Loucy (cell line): ENCODE results near the gene GDF11.

Experiments used
- H2AFZ ChIP-seq: fragments of 200-600 bp; sonication (generic); 2 replicates; pipeline ENCODE4 v1.6.0; 2016; ENCODE audit warnings: antibody characterized with exemption, mild to moderate bottlenecking, low read length, moderate library complexity
- H3F3A ChIP-seq: fragments of 200-600 bp; 2 replicates; pipeline ENCODE4 v1.6.0; 2016; ENCODE audit warnings: antibody characterized with exemption, low read depth, mild to moderate bottlenecking
- H3K27me3 ChIP-seq: fragments of 200-600 bp; sonication (generic); 2 replicates; pipeline ENCODE4 v1.6.1; 2014; ENCODE audit warnings: low read length, mild to moderate bottlenecking; ENCODE audit not compliant: insufficient read depth, poor library complexity, severe bottlenecking
- H3K36me3 ChIP-seq: fragments of 200-600 bp; sonication (generic); 2 replicates; pipeline ENCODE4 v1.6.1; 2016; ENCODE audit warnings: low read length; ENCODE audit not compliant: insufficient read depth
- H3K4me1 ChIP-seq: fragments of 200-600 bp; sonication (generic); 2 replicates; pipeline ENCODE4 v1.5.1; 2014; ENCODE audit warnings: low read length, mild to moderate bottlenecking; ENCODE audit not compliant: insufficient read depth, poor library complexity, severe bottlenecking
- H3K4me2 ChIP-seq: fragments of 200-600 bp; sonication (generic); 2 replicates; pipeline ENCODE4 v1.6.0; 2014; ENCODE audit warnings: antibody characterized with exemption, low read length, low read depth, mild to moderate bottlenecking; ENCODE audit not compliant: poor library complexity, severe bottlenecking
- H3K4me3 ChIP-seq: fragments of 200-600 bp; sonication (generic); 2 replicates; pipeline ENCODE4 v1.5.1; 2014; ENCODE audit warnings: low read length, mild to moderate bottlenecking, mixed read lengths; ENCODE audit not compliant: poor library complexity, severe bottlenecking
- H3K79me2 ChIP-seq: fragments of 200-600 bp; sonication (generic); 2 replicates; pipeline ENCODE4 v1.6.1; 2014; ENCODE audit warnings: low read length; ENCODE audit not compliant: insufficient read depth
- H3K9ac ChIP-seq: fragments of 200-600 bp; sonication (generic); 2 replicates; pipeline ENCODE4 v1.6.0; 2014; ENCODE audit warnings: mild to moderate bottlenecking, low read depth, low read length, moderate library complexity; ENCODE audit not compliant: poor library complexity, severe bottlenecking
- H3K9me2 ChIP-seq: fragments of 200-600 bp; sonication (generic); replicated peaks from 2 replicates; pipeline ENCODE4 v1.6.1; 2016; ENCODE audit warnings: low read depth, low read length, mixed read lengths
- H3K9me3 ChIP-seq: fragments of 200-600 bp; sonication (generic); 2 replicates; pipeline ENCODE4 v1.6.1; 2014; ENCODE audit warnings: mild to moderate bottlenecking, antibody characterized with exemption, low read length, low read depth; ENCODE audit not compliant: insufficient read depth
- H4K20me1 ChIP-seq: fragments of 200-600 bp; sonication (generic); 2 replicates; pipeline ENCODE4 v1.6.0; 2014; ENCODE audit warnings: antibody characterized with exemption, low read length, mild to moderate bottlenecking; ENCODE audit not compliant: insufficient read depth, poor library complexity, severe bottlenecking
- EZH2phosphoT487 ChIP-seq: fragments of 200-600 bp; IDR thresholded peaks from 2 replicates; pipeline ENCODE4 v1.6.1; 2018; ENCODE audit warnings: antibody characterized with exemption, mild to moderate bottlenecking, moderate library complexity, borderline replicate concordance
- TF ChIP-seq, protein P1 (sequence below): fragments of 200-600 bp; sonication (generic); conservative IDR thresholded peaks from 2 replicates; pipeline ENCODE4 v1.5.1; 2014; ENCODE audit warnings: mild to moderate bottlenecking, antibody characterized with exemption, low read length

Gene GDF11

GRCh38 chr12:55797068-55797467 is 54.1 kb downstream of the GDF11 start:
- Histone ChIP-seq H3F3A (no peaks in the 10 kb centered on the region), H3K4me1 (peaks cover 3% of the 10 kb centered on the region), H3K36me3 (peaks cover 87% of the 10 kb centered on the region), H3K9me3 (no peaks in the 10 kb centered on the region), H3K4me3 (no peak overlapping the region), H4K20me1 (peaks cover 19% of the 10 kb centered on the region), H3K27me3 (no peaks in the 10 kb centered on the region), H3K79me2 (peaks cover 26% of the 10 kb centered on the region; the same call in 1 of the 2 replicates), H3K9me2 (no peaks in the 10 kb centered on the region), H3K9ac (no peak overlapping the region), H2AFZ (no peak overlapping the region), H3K4me2 (no peak overlapping the region)
- no peak for TF ChIP-seq EZH2phosphoT487
- TF ChIP-seq, protein P1, sequence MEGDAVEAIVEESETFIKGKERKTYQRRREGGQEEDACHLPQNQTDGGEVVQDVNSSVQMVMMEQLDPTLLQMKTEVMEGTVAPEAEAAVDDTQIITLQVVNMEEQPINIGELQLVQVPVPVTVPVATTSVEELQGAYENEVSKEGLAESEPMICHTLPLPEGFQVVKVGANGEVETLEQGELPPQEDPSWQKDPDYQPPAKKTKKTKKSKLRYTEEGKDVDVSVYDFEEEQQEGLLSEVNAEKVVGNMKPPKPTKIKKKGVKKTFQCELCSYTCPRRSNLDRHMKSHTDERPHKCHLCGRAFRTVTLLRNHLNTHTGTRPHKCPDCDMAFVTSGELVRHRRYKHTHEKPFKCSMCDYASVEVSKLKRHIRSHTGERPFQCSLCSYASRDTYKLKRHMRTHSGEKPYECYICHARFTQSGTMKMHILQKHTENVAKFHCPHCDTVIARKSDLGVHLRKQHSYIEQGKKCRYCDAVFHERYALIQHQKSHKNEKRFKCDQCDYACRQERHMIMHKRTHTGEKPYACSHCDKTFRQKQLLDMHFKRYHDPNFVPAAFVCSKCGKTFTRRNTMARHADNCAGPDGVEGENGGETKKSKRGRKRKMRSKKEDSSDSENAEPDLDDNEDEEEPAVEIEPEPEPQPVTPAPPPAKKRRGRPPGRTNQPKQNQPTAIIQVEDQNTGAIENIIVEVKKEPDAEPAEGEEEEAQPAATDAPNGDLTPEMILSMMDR, result peak; percentile 85

GRCh38 chr12:55797550-55797949 is 54.6 kb downstream of the GDF11 start:
- Histone ChIP-seq H3K79me2 (peaks cover 26% of the 10 kb centered on the region; the same call in 1 of the 2 replicates), H2AFZ (no peak overlapping the region), H3K36me3 (peaks cover 90% of the 10 kb centered on the region), H3K9me2 (no peaks in the 10 kb centered on the region), H3K4me2 (no peak overlapping the region), H3K4me3 (no peak overlapping the region), H3K9me3 (no peaks in the 10 kb centered on the region), H3F3A (no peaks in the 10 kb centered on the region), H4K20me1 (peaks cover 22% of the 10 kb centered on the region), H3K9ac (no peak overlapping the region), H3K4me1 (peaks cover 3% of the 10 kb centered on the region), H3K27me3 (no peaks in the 10 kb centered on the region)
- TF ChIP-seq, protein P1, result no peak
- no peak for TF ChIP-seq EZH2phosphoT487
